CD14-positive monocyte (primary cell): ENCODE measurements around the gene ARL16. TPM values are rescaled to one million over a fixed set of nuclear protein-coding genes. Genes with fewer than 3 reads are reported as not detected.

Experiments
- DNase-seq, 3 donors: peaks; one replicate each; pipeline ENCODE4 v3.0.0-alpha.2; 2011 to 2022
- H2AFZ ChIP-seq: 2 replicates; pipeline ENCODE4 v1.6.0; 2012; ENCODE audit warnings: mild to moderate bottlenecking, low read depth, low read length, inconsistent platforms; ENCODE audit not compliant: insufficient read depth, poor library complexity, severe bottlenecking
- H3K27ac ChIP-seq, 2 donors: 1 replicate in 1 of 2; 2 replicates in 1 of 2; pipeline ENCODE4 v1.5.1; 2012 to 2013; ENCODE audit warnings: low read length in 2 of 2, control low read depth in 1 of 2, inconsistent platforms in 1 of 2, low read depth in 1 of 2, mild to moderate bottlenecking in 1 of 2
- H3K27me3 ChIP-seq, 2 donors: one replicate each; pipeline versions ENCODE4 v1.6.0 to v1.6.1; 2011 to 2013; ENCODE audit warnings: low read length in 2 of 2; ENCODE audit not compliant: control insufficient read depth in 2 of 2, insufficient read depth in 2 of 2
- H3K36me3 ChIP-seq, 2 donors: replicated peaks in 1 of 2; 1 replicate in 1 of 2; 2 replicates in 1 of 2; pipeline versions ENCODE4 v1.5.1 to v1.6.1; 2012 to 2013; ENCODE audit warnings: low read length in 2 of 2, control low read depth in 1 of 2, inconsistent platforms in 1 of 2, mild to moderate bottlenecking in 1 of 2; ENCODE audit not compliant: insufficient read depth in 2 of 2, control insufficient read depth in 1 of 2
- H3K4me1 ChIP-seq, 2 donors: 1 replicate in 1 of 2; 2 replicates in 1 of 2; pipeline versions ENCODE4 v1.5.1 to v1.6.1; 2012 to 2013; ENCODE audit warnings: low read length in 2 of 2, control low read depth in 1 of 2, inconsistent platforms in 1 of 2, mild to moderate bottlenecking in 1 of 2, moderate library complexity in 1 of 2; ENCODE audit not compliant: insufficient read depth in 2 of 2, control insufficient read depth in 1 of 2
- H3K4me2 ChIP-seq: replicated peaks from 2 replicates; pipeline ENCODE3; 2012; ENCODE audit warnings: low read length, moderate library complexity, mild to moderate bottlenecking; ENCODE audit not compliant: poor library complexity, severe bottlenecking; ENCODE audit errors: extremely low read depth
- H3K4me3 ChIP-seq, 3 experiments: fragments of 200-600 bp in 1 of 3; sonication (generic) in 1 of 3; replicated peaks in 1 of 3; 1 replicate in 2 of 3; 2 replicates in 1 of 3; pipeline ENCODE4 v1.5.1; 2011 to 2013; ENCODE audit warnings: low read length in 3 of 3, mild to moderate bottlenecking in 3 of 3, control low read depth in 2 of 3, low read depth in 2 of 3, inconsistent platforms in 1 of 3, moderate library complexity in 1 of 3
- H3K79me2 ChIP-seq: 2 replicates; pipeline ENCODE4 v1.6.0; 2012; ENCODE audit warnings: mild to moderate bottlenecking, control low read depth, inconsistent platforms, low read length, moderate library complexity; ENCODE audit not compliant: insufficient read depth
- H3K9ac ChIP-seq: 2 replicates; pipeline ENCODE4 v1.6.0; 2017; ENCODE audit warnings: low read length, mild to moderate bottlenecking; ENCODE audit not compliant: insufficient read depth, poor library complexity, severe bottlenecking
- H3K9me3 ChIP-seq, 2 donors: replicated peaks in 1 of 2; 1 replicate in 1 of 2; 2 replicates in 1 of 2; pipeline versions ENCODE4 v1.5.1 to v1.6.1; 2012 to 2013; ENCODE audit warnings: low read length in 2 of 2, control low read depth in 1 of 2; ENCODE audit not compliant: control insufficient read depth in 1 of 2, insufficient read depth in 1 of 2
- H4K20me1 ChIP-seq: 2 replicates; pipeline ENCODE4 v1.6.0; 2012; ENCODE audit warnings: mild to moderate bottlenecking, low read length, control low read depth, moderate library complexity; ENCODE audit not compliant: insufficient read depth
- H3K27ac Mint-ChIP-seq, 7 donors: one replicate each; pipeline ENCODE4 v1.8.0; 2020; ENCODE audit warnings: mild to moderate bottlenecking in 7 of 7, mixed read lengths in 7 of 7, moderate library complexity in 6 of 7, inconsistent platforms in 2 of 7
- H3K27me3 Mint-ChIP-seq, 3 donors: one replicate each; pipeline ENCODE4 v1.8.0; 2021 to 2022; ENCODE audit warnings: low read depth in 3 of 3, mild to moderate bottlenecking in 3 of 3, mixed read lengths in 3 of 3, moderate library complexity in 3 of 3, inconsistent platforms in 1 of 3
- H3K36me3 Mint-ChIP-seq, 2 donors: one replicate each; pipeline ENCODE4 v1.8.0; 2020; ENCODE audit warnings: mixed read lengths in 2 of 2, inconsistent platforms in 1 of 2, mild to moderate bottlenecking in 1 of 2
- H3K4me1 Mint-ChIP-seq: one replicate; pipeline ENCODE4 v1.8.0; 2020; ENCODE audit warnings: mild to moderate bottlenecking, mixed read lengths
- H3K4me3 Mint-ChIP-seq, 2 donors: one replicate each; pipeline ENCODE4 v1.8.0; 2020; ENCODE audit warnings: mild to moderate bottlenecking in 2 of 2, mixed read lengths in 2 of 2, moderate library complexity in 1 of 2
- H3K9me3 Mint-ChIP-seq, 7 donors: one replicate each; pipeline ENCODE4 v1.8.0; 2020 to 2022; ENCODE audit warnings: mixed read lengths in 7 of 7, mild to moderate bottlenecking in 6 of 7, moderate library complexity in 6 of 7, inconsistent platforms in 2 of 7
- WGBS: methylation state at CpG from one replicate; pipeline ENCODE4 v1.1.5; 2013; ENCODE audit warnings: missing lambda C conversion rate; ENCODE audit not compliant: insufficient coverage; 5-methylcytosine and 5-hydroxymethylcytosine counted together
- intact Hi-C, 2 donors: fragments of 100-400 bp; cut with micrococcal nuclease; formaldehyde crosslinking; loops; one replicate each; pipeline versions ENCODE4 v1.15.0 to v1.15.1; 2023
- polyA plus RNA-seq, 3 donors: library from polyadenylated mRNA; depleted of rRNA in 1 of 3; unstranded in 2 of 3; stranded (reverse) in 1 of 3; fragments of 300-500 nt in 2 of 3; fragments of >200 nt in 1 of 3; fragmentation: Illumina TruSeq in 2 of 3; gene quantifications; 1 replicate in 2 of 3; 2 replicates in 1 of 3; pipeline ENCODE4 v1.2.3, GENCODE V29; 2012 to 2021
- TF ChIP-seq, protein P1 (sequence below): fragments of 200-600 bp; IDR thresholded peaks from one replicate; pipeline ENCODE4 v1.8.0; 2022; ENCODE audit warnings: antibody characterized with exemption, mild to moderate bottlenecking

ARL16 gene
- polyA plus RNA-seq, 3 donors, result 17.6 to 43.0 (median 28.7) TPM

DNA sequence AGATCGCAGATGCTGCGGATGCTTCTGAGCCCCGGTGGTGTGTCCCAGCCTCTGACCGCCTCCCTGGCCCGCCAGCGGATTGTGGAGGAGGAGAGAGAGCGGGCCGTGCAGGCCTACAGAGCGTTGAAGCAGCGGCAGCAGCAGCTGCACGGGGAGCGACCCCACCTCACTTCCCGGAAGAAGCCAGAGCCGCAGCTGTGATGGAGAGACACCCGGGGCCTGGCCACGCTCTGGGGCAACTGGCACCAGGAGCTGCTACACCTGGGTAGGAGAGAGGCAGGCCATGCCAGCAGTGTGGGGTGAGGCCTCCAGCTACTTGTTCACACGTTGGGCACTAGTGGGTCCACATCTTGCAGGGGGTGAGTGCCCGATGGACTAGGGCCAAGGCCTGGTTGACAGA, 11.1 kb downstream of the ARL16 start:
- peak overlapping the region in 1 of 7 donors; percentile 64 for H3K27ac Mint-ChIP-seq
- TF ChIP-seq, protein P1, sequence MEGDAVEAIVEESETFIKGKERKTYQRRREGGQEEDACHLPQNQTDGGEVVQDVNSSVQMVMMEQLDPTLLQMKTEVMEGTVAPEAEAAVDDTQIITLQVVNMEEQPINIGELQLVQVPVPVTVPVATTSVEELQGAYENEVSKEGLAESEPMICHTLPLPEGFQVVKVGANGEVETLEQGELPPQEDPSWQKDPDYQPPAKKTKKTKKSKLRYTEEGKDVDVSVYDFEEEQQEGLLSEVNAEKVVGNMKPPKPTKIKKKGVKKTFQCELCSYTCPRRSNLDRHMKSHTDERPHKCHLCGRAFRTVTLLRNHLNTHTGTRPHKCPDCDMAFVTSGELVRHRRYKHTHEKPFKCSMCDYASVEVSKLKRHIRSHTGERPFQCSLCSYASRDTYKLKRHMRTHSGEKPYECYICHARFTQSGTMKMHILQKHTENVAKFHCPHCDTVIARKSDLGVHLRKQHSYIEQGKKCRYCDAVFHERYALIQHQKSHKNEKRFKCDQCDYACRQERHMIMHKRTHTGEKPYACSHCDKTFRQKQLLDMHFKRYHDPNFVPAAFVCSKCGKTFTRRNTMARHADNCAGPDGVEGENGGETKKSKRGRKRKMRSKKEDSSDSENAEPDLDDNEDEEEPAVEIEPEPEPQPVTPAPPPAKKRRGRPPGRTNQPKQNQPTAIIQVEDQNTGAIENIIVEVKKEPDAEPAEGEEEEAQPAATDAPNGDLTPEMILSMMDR, result no peak
- peaks cover 46 to 77% of the 10 kb centered on the region in 2 donors for H3K36me3 Mint-ChIP-seq
- Histone ChIP-seq H3K4me3 (no peak overlapping the region), H2AFZ (no peak overlapping the region), H3K27ac (no peak overlapping the region), H3K36me3 (peaks cover 43 to 69% of the 10 kb centered on the region in 2 donors), H3K79me2 (peaks cover 27% of the 10 kb centered on the region), H3K27me3 (no peaks in the 10 kb centered on the region), H3K9me3 (no peaks in the 10 kb centered on the region), H3K9ac (no peak overlapping the region), H3K4me1 (peaks cover 7 to 11% of the 10 kb centered on the region in 2 donors), H3K4me2 (no peak overlapping the region), H4K20me1 (peaks cover 5% of the 10 kb centered on the region)
- intact Hi-C loops, result no loop called here
- H3K9me3 Mint-ChIP-seq, result peaks cover 0 to 3% (median 0%) of the 10 kb centered on the region in 7 donors
- no peak for DNase-seq
- H3K4me3 Mint-ChIP-seq, result no peak overlapping the region
- peaks cover 9% of the 10 kb centered on the region for H3K4me1 Mint-ChIP-seq
- H3K27me3 Mint-ChIP-seq, result peaks cover 0 to 2% (median 0%) of the 10 kb centered on the region in 3 donors
- 98% methylated on average over 14 of the region's 18 CpGs for WGBS

- DNase-seq, result no peak
- Histone ChIP-seq H3K4me1 (peaks cover 24 to 30% of the 10 kb centered on the region in 2 donors), H3K27me3 (no peaks in the 10 kb centered on the region), H3K79me2 (peaks cover 53% of the 10 kb centered on the region), H2AFZ (no peak overlapping the region), H3K36me3 (peaks cover 33 to 53% of the 10 kb centered on the region in 2 donors), H3K4me3 (peak overlapping the region in 1 of 3 experiments; percentile 91), H3K9ac (no peak overlapping the region), H3K9me3 (no peaks in the 10 kb centered on the region), H3K27ac (no peak overlapping the region), H4K20me1 (no peaks in the 10 kb centered on the region), H3K4me2 (peak overlapping the region; percentile 86)
- H3K27ac Mint-ChIP-seq, result peak overlapping the region in 4 of 7 donors; percentile 31 to 93 (median 76)
- H3K4me3 Mint-ChIP-seq, result peak overlapping the region; percentile 83 to 92
- intact Hi-C loops, result loop anchor here (1.0 to 5.0 kb wide), 3 partner anchors 16 to 45 kb away; partner anchors contain the start of genes ARL16 (in 1 of the 2), MRPL12 (in 1 of the 2) and SLC25A10 (in 1 of the 2)
- WGBS, result 88% methylated on average over 17 of the region's 18 CpGs
- TF ChIP-seq, protein P1, result no peak
- H3K4me1 Mint-ChIP-seq, result peaks cover 24% of the 10 kb centered on the region
- no peaks in the 10 kb centered on the region for H3K9me3 Mint-ChIP-seq
- peaks cover 0 to 2% (median 0%) of the 10 kb centered on the region in 3 donors for H3K27me3 Mint-ChIP-seq
- peaks cover 39 to 62% of the 10 kb centered on the region in 2 donors for H3K36me3 Mint-ChIP-seq
Measured at GRCh38 chr17:81667754-81668153, 15.8 kb downstream of the ARL16 start.
